Liver (tissue), 3 donors: Measurements from ENCODE around the gene BCL7B.

Source experiments
- FOXA2 ChIP-seq: IDR thresholded peaks from 2 replicates; pipeline ENCODE4 v1.6.1; 2016; ENCODE audit warnings: antibody characterized with exemption
- RAD21 ChIP-seq, 2 donors: IDR thresholded peaks; 2 replicates each; pipeline ENCODE4 v1.6.1; 2016; ENCODE audit warnings: antibody characterized with exemption in 2 of 2, mild to moderate bottlenecking in 2 of 2
- YY1 ChIP-seq: IDR thresholded peaks from 2 replicates; pipeline ENCODE4 v1.6.1; 2016; ENCODE audit warnings: antibody characterized with exemption, mild to moderate bottlenecking
- TF ChIP-seq, protein P1 (sequence below): fragments of 150-350 bp; IDR thresholded peaks from 2 replicates; pipeline ENCODE4 v1.5.1; 2017; ENCODE audit warnings: improper control_type of control experiment, low read depth, low read length; ENCODE audit not compliant: missing input control
- TF ChIP-seq, protein P2 (sequence below): IDR thresholded peaks from 2 replicates; pipeline ENCODE4 v1.6.1; 2016; ENCODE audit warnings: antibody characterized with exemption, mild to moderate bottlenecking
- TF ChIP-seq, protein P3 (sequence below): IDR thresholded peaks from 2 replicates; pipeline ENCODE4 v1.6.1; 2016; ENCODE audit warnings: antibody characterized with exemption
- TF ChIP-seq, protein P4 (sequence below): IDR thresholded peaks from 2 replicates; pipeline ENCODE4 v1.6.1; 2016; ENCODE audit warnings: antibody characterized with exemption
- TF ChIP-seq, protein P5 (sequence below): IDR thresholded peaks from 2 replicates; pipeline ENCODE4 v1.6.1; 2016; ENCODE audit warnings: antibody characterized with exemption
- donor health status: healthy.
- donor health status: healthy.

DNA sequence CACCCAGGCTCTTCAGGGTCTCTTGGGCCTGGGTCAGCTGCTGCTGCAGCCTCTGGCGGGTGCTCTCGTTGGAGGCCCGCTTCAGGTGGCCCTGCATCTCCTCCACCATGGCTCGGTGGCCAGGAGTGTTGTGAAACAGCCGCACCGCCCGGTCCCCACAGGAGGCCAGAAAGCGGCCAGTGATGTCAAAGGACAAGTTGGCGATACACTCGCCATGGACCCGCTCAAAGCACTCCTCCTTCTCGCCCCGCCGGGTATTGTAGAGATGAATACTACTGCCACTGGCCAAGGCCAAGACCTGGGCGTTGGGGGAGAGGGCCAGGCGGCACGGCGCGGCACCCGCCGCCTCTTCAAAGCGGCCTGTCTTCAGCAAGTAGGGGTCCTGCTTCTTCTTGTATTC lies 13.0 kb upstream of the BCL7B start:
- TF ChIP-seq, protein P1, sequence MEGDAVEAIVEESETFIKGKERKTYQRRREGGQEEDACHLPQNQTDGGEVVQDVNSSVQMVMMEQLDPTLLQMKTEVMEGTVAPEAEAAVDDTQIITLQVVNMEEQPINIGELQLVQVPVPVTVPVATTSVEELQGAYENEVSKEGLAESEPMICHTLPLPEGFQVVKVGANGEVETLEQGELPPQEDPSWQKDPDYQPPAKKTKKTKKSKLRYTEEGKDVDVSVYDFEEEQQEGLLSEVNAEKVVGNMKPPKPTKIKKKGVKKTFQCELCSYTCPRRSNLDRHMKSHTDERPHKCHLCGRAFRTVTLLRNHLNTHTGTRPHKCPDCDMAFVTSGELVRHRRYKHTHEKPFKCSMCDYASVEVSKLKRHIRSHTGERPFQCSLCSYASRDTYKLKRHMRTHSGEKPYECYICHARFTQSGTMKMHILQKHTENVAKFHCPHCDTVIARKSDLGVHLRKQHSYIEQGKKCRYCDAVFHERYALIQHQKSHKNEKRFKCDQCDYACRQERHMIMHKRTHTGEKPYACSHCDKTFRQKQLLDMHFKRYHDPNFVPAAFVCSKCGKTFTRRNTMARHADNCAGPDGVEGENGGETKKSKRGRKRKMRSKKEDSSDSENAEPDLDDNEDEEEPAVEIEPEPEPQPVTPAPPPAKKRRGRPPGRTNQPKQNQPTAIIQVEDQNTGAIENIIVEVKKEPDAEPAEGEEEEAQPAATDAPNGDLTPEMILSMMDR, result no peak
- TF ChIP-seq YY1 (no peak), RAD21 (IDR thresholded peaks at IDR 0.05) (no peak), FOXA2 (no peak)
- TF ChIP-seq, protein P2, sequence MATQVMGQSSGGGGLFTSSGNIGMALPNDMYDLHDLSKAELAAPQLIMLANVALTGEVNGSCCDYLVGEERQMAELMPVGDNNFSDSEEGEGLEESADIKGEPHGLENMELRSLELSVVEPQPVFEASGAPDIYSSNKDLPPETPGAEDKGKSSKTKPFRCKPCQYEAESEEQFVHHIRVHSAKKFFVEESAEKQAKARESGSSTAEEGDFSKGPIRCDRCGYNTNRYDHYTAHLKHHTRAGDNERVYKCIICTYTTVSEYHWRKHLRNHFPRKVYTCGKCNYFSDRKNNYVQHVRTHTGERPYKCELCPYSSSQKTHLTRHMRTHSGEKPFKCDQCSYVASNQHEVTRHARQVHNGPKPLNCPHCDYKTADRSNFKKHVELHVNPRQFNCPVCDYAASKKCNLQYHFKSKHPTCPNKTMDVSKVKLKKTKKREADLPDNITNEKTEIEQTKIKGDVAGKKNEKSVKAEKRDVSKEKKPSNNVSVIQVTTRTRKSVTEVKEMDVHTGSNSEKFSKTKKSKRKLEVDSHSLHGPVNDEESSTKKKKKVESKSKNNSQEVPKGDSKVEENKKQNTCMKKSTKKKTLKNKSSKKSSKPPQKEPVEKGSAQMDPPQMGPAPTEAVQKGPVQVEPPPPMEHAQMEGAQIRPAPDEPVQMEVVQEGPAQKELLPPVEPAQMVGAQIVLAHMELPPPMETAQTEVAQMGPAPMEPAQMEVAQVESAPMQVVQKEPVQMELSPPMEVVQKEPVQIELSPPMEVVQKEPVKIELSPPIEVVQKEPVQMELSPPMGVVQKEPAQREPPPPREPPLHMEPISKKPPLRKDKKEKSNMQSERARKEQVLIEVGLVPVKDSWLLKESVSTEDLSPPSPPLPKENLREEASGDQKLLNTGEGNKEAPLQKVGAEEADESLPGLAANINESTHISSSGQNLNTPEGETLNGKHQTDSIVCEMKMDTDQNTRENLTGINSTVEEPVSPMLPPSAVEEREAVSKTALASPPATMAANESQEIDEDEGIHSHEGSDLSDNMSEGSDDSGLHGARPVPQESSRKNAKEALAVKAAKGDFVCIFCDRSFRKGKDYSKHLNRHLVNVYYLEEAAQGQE, result no peak
- TF ChIP-seq, protein P3, sequence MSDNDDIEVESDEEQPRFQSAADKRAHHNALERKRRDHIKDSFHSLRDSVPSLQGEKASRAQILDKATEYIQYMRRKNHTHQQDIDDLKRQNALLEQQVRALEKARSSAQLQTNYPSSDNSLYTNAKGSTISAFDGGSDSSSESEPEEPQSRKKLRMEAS, result no peak
- TF ChIP-seq, protein P4, sequence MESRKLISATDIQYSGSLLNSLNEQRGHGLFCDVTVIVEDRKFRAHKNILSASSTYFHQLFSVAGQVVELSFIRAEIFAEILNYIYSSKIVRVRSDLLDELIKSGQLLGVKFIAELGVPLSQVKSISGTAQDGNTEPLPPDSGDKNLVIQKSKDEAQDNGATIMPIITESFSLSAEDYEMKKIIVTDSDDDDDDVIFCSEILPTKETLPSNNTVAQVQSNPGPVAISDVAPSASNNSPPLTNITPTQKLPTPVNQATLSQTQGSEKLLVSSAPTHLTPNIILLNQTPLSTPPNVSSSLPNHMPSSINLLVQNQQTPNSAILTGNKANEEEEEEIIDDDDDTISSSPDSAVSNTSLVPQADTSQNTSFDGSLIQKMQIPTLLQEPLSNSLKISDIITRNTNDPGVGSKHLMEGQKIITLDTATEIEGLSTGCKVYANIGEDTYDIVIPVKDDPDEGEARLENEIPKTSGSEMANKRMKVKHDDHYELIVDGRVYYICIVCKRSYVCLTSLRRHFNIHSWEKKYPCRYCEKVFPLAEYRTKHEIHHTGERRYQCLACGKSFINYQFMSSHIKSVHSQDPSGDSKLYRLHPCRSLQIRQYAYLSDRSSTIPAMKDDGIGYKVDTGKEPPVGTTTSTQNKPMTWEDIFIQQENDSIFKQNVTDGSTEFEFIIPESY, result no peak
- TF ChIP-seq, protein P5, sequence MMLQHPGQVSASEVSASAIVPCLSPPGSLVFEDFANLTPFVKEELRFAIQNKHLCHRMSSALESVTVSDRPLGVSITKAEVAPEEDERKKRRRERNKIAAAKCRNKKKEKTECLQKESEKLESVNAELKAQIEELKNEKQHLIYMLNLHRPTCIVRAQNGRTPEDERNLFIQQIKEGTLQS, result no peak
